ENCODE results near the gene CYB561D1. TPM values are rescaled to one million over a fixed set of nuclear protein-coding genes. Genes with fewer than 3 reads are reported as not detected.

CYB561D1 gene
- total and polyA plus RNA-seq, 2 of the 8 experiments (the other 6 are each of a cell fraction or from before 2014, with no cell fraction given) = 3.6 to 3.8 TPM

DNA sequence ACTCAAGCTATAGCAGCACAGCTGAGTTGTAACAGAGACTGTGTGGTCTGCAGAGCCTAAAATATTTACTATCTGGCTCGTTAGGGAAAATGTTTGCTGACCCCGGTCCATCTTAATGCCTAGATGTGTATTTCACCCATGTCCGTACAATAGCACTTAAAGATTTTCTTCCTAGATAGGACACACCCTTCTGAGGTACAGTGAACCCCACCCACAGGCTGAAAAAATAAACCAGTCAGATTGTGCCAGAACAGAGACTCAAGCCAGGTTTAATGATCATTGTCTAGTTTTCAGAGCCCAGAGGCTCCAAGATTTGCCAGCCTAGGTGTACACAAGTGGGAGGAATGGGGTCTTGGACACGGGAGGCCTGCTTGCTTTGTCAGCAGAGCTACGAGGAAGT lies 10.0 kb downstream of the CYB561D1 start:
- DNase-seq (ENCODE audit: low read depth in 1 of 2, low spot score in 2 of 2) (no peak), FAIRE-seq (no peak)
- no peak overlapping the region for H2BK120ac ChIP-seq (replicated peaks; ENCODE audit: low read depth, low read length)
- no peak overlapping the region for H4K5ac ChIP-seq (ENCODE audit: insufficient read length, low read depth, low read length)
- H3K56ac ChIP-seq (replicated peaks; ENCODE audit: insufficient read length, low read depth, low read length) = no peak overlapping the region
- peaks cover 2 to 8% of the 10 kb centered on the region in 2 experiments for H4K20me1 ChIP-seq (replicated peaks in 1 of 2; ENCODE audit: control insufficient read depth in 1 of 2, insufficient read depth in 2 of 2, low read length in 2 of 2)
- no peaks in the 10 kb centered on the region for H3K79me2 ChIP-seq (ENCODE audit: control insufficient read depth in 1 of 2, insufficient read depth in 2 of 2, low read length in 2 of 2)
- H3K23me2 ChIP-seq (ENCODE audit: low read depth, low read length) = no peaks in the 10 kb centered on the region; the same call in 1 of the 2 replicates
- H3K79me1 ChIP-seq (ENCODE audit: low read depth, low read length) = no peaks in the 10 kb centered on the region
- H3K9ac ChIP-seq (replicated peaks in 1 of 4; ENCODE audit: extremely low read depth in 1 of 4, low read depth in 3 of 4, low read length in 3 of 4) = no peak overlapping the region
- no peak overlapping the region for H3K4ac ChIP-seq (replicated peaks; ENCODE audit: insufficient read length, low read depth, low read length)
- no peak overlapping the region for H3K23ac ChIP-seq (ENCODE audit: insufficient read length)
- no peak overlapping the region for H2AK5ac ChIP-seq (ENCODE audit: low read depth, low read length)
- CTCF ChIA-PET (ENCODE audit: partially characterized antibody) = interaction anchor here (1.0 to 43.7 kb wide), 6 partner anchors 5 to 136 kb away, joined by 4 to 1755 read pairs (median 335); partner anchors contain the start of genes AMIGO1, ATXN7L2, CYB561D1 and GNAI3
- H3K27ac ChIP-seq (ENCODE audit: low read depth, low read length) = no peak overlapping the region
- no peak overlapping the region for H2AFZ ChIP-seq (ENCODE audit: low read length)
- H2BK12ac ChIP-seq (ENCODE audit: low read depth, low read length) = no peak overlapping the region
- H3K27me3 ChIP-seq (replicated peaks in 1 of 4; ENCODE audit: control insufficient read depth in 3 of 4, extremely low read depth in 1 of 4, insufficient read depth in 3 of 4, low read length in 3 of 4) = peaks cover 0 to 7% (median 6%) of the 10 kb centered on the region in 4 experiments; a peak in 3 of 7 replicates
- POLR2A ChIA-PET (ENCODE audit: partially characterized antibody) = interaction anchor here (0.9 to 1.2 kb wide), 2 partner anchors 10 to 25 kb away, joined by 3 read pairs; no protein-coding TSS in a partner anchor
- H2BK15ac ChIP-seq (ENCODE audit: low read length) = no peak overlapping the region
- no peak overlapping the region for H2BK20ac ChIP-seq (ENCODE audit: low read length)
- no peak overlapping the region for H2BK5ac ChIP-seq (ENCODE audit: low read depth, low read length)
- H3K9me3 ChIP-seq (ENCODE audit: insufficient read depth in 2 of 2, low read depth in 1 of 2, low read length in 1 of 2) = no peaks in the 10 kb centered on the region
- H3K18ac ChIP-seq (ENCODE audit: extremely low read depth, low read length) = no peak overlapping the region
- peaks cover 0 to 2% (median 0%) of the 10 kb centered on the region in 4 experiments; a peak in 2 of 8 replicates for H3K36me3 ChIP-seq (ENCODE audit: control insufficient read depth in 2 of 4, insufficient read depth in 4 of 4, low read length in 3 of 4)
- 83% methylated on average over 5 of the region's 5 CpGs; no CpG with 5 or more reads in 1 of the 2 experiments for WGBS, 2 experiments (ENCODE audit: extremely low coverage in 1 of 2, insufficient coverage in 1 of 2, insufficient read length in 1 of 2, insufficient replicate concordance in 2 of 2, low coverage in 1 of 2, low lambda C conversion rate in 2 of 2, missing lambda C conversion rate in 1 of 2)
- no peak overlapping the region for H3K4me2 ChIP-seq (ENCODE audit: insufficient read depth in 1 of 2, low read depth in 2 of 2, low read length in 2 of 2)
- peaks cover 0 to 2% (median under 1%) of the 10 kb centered on the region in 4 experiments; a peak in 2 of 7 replicates for H3K4me1 ChIP-seq (replicated peaks in 1 of 4; ENCODE audit: control insufficient read depth in 3 of 4, insufficient read depth in 4 of 4, low read length in 3 of 4)
- no peak overlapping the region for H3K4me3 ChIP-seq (ENCODE audit: extremely low read depth in 1 of 4, insufficient read depth in 2 of 4, low read depth in 3 of 4, low read length in 4 of 4)
- H4K91ac ChIP-seq (replicated peaks; ENCODE audit: insufficient read length, low read length) = no peak overlapping the region
- H4K8ac ChIP-seq (ENCODE audit: extremely low read depth, insufficient read depth, low read length) = no peak overlapping the region
- H3K14ac ChIP-seq (ENCODE audit: insufficient read length) = no peak overlapping the region
- TF ChIP-seq TCF12 (IDR thresholded peaks at IDR 0.05; ENCODE audit: low read depth, low read length) (no peak), SP1 (IDR thresholded peaks at IDR 0.05; ENCODE audit: low read depth, low read length) (no peak), GTF2F1 (IDR thresholded peaks at IDR 0.05; ENCODE audit: borderline replicate concordance, low read depth, low read length) (no peak), RFX5 (IDR thresholded peaks at IDR 0.05; ENCODE audit: borderline replicate concordance, low read depth, low read length) (no peak), ZNF274 (IDR thresholded peaks at IDR 0.05; ENCODE audit: borderline replicate concordance, extremely low read depth, low read length) (no peak), NANOG (IDR thresholded peaks at IDR 0.05; ENCODE audit: insufficient read depth, low read depth, low read length, poor library complexity, severe bottlenecking) (no peak), TEAD4 (IDR thresholded peaks at IDR 0.05; ENCODE audit: low read depth, low read length) (no peak), HDAC2 (IDR thresholded peaks at IDR 0.05; ENCODE audit: borderline replicate concordance in 1 of 2, low read depth in 2 of 2, low read length in 2 of 2) (no peak), SUZ12 (IDR thresholded peaks at IDR 0.05; ENCODE audit: low read length) (no peak), RBBP5 (IDR thresholded peaks at IDR 0.05; ENCODE audit: borderline replicate concordance, low read depth, low read length) (no peak)
- TF ChIP-seq, protein P1, sequence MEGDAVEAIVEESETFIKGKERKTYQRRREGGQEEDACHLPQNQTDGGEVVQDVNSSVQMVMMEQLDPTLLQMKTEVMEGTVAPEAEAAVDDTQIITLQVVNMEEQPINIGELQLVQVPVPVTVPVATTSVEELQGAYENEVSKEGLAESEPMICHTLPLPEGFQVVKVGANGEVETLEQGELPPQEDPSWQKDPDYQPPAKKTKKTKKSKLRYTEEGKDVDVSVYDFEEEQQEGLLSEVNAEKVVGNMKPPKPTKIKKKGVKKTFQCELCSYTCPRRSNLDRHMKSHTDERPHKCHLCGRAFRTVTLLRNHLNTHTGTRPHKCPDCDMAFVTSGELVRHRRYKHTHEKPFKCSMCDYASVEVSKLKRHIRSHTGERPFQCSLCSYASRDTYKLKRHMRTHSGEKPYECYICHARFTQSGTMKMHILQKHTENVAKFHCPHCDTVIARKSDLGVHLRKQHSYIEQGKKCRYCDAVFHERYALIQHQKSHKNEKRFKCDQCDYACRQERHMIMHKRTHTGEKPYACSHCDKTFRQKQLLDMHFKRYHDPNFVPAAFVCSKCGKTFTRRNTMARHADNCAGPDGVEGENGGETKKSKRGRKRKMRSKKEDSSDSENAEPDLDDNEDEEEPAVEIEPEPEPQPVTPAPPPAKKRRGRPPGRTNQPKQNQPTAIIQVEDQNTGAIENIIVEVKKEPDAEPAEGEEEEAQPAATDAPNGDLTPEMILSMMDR (IDR thresholded peaks at IDR 0.05; ENCODE audit: control extremely low read depth in 1 of 3, insufficient read depth in 1 of 3, low read depth in 1 of 3, low read length in 3 of 3) = no peak

All from H1 (cell line).